A673 (cell line): ENCODE data around the gene CAMKK2. TPM values are rescaled to one million over a fixed set of nuclear protein-coding genes. Genes with fewer than 3 reads are reported as not detected.
"Not testable (repeated sequence)": the region's sequence is repeated elsewhere in the genome, so short reads cannot be mapped to it uniquely, and the experiment has no call there.

Experiments
- BruUV-seq: library from RNA; stranded (reverse); fragments of 400-500 nt; replicated peaks from 2 replicates; lab custom pipeline; 2021; lab: Mats Ljungman, UMichigan
- CTCF ChIA-PET: fragments of 300-600 bp; sonication (Branson Sonifier 250); formaldehyde crosslinking; loops from one replicate; lab custom pipeline; 2022; ENCODE audit warnings: antibody characterized with exemption; lab: Charles Lee
- POLR2A ChIA-PET: fragments of 300-600 bp; sonication (Branson Sonifier 250); formaldehyde crosslinking; loops from one replicate; lab custom pipeline; 2022; ENCODE audit warnings: antibody characterized with exemption; ENCODE audit not compliant: low non-redundant PET; lab: Charles Lee
- DNase-seq: peaks from one replicate; pipeline ENCODE4 v3.0.0-alpha.2; 2015; ENCODE audit warnings: low spot score
- H3K27ac ChIP-seq: fragments of 200-600 bp; sonication (generic); 2 replicates; pipeline ENCODE4 v1.5.1; 2016; ENCODE audit warnings: mixed run types, low read depth, mild to moderate bottlenecking, mixed read lengths, antibody characterized with exemption, low read length; ENCODE audit not compliant: poor library complexity, severe bottlenecking
- H3K27me3 ChIP-seq: fragments of 200-600 bp; sonication (generic); replicated peaks from 2 replicates; pipeline ENCODE4 v1.6.1; 2017; ENCODE audit warnings: mixed run types, low read depth, mild to moderate bottlenecking, mixed read lengths, antibody characterized with exemption, low read length; ENCODE audit not compliant: insufficient read depth, poor library complexity
- H3K36me3 ChIP-seq: fragments of 200-600 bp; sonication (generic); 2 replicates; pipeline ENCODE4 v1.6.1; 2016; ENCODE audit warnings: mixed run types, mild to moderate bottlenecking, mixed read lengths, antibody characterized with exemption, low read length; ENCODE audit not compliant: insufficient read depth, poor library complexity, severe bottlenecking
- H3K4me1 ChIP-seq: fragments of 200-600 bp; sonication (generic); 2 replicates; pipeline ENCODE4 v1.6.1; 2017; ENCODE audit warnings: mixed run types, mild to moderate bottlenecking, mixed read lengths, antibody characterized with exemption, low read length; ENCODE audit not compliant: insufficient read depth, poor library complexity, severe bottlenecking
- H3K4me3 ChIP-seq: fragments of 200-600 bp; sonication (generic); 2 replicates; pipeline ENCODE4 v1.5.1; 2016; ENCODE audit warnings: low read depth, mixed run types, mild to moderate bottlenecking, mixed read lengths, low read length; ENCODE audit not compliant: poor library complexity, severe bottlenecking
- H3K9me3 ChIP-seq: fragments of 200-600 bp; sonication (generic); 2 replicates; pipeline ENCODE4 v1.6.1; 2016; ENCODE audit warnings: mixed run types, low read depth, mild to moderate bottlenecking, mixed read lengths, antibody characterized with exemption, low read length; ENCODE audit not compliant: poor library complexity, severe bottlenecking
- CTCF ChIP-seq: fragments of 300-800, 200-600 bp; sonication (generic); conservative IDR thresholded peaks from 2 replicates; pipeline ENCODE4 v1.5.1; 2017; ENCODE audit warnings: low read depth, mild to moderate bottlenecking, antibody characterized with exemption, low read length, moderate library complexity, mixed read lengths
- EZH2 ChIP-seq: fragments of 200-600 bp; sonication (generic); IDR thresholded peaks from 2 replicates; pipeline ENCODE4 v1.6.1; 2017; ENCODE audit warnings: borderline replicate concordance, low read depth, mild to moderate bottlenecking, mixed read lengths, antibody characterized with exemption, low read length; ENCODE audit not compliant: poor library complexity, severe bottlenecking
- intact Hi-C: fragments of 100-400 bp; cut with micrococcal nuclease; formaldehyde crosslinking; loops from one replicate; pipeline ENCODE4 v1.10.0; 2022; ENCODE audit not compliant: unreplicated experiment
- total RNA-seq: library from RNA; stranded (reverse); gene quantifications from 2 replicates; pipeline ENCODE4 v1.2.3, GENCODE V29; 2021

Gene CAMKK2
- total RNA-seq, 1 experiment from 2014 or later, result 33.0 TPM

GRCh38 chr12:121261398-121261797 is 35.1 kb downstream of the CAMKK2 start:
- BruUV-seq, result no TSS peak
- intact Hi-C loops, result no loop called here
- Histone ChIP-seq H3K27ac (no peak overlapping the region), H3K27me3 (no peaks in the 10 kb centered on the region), H3K4me1 (no peaks in the 10 kb centered on the region), H3K36me3 (peaks cover 18% of the 10 kb centered on the region), H3K9me3 (no peaks in the 10 kb centered on the region), H3K4me3 (no peak overlapping the region)
- CTCF ChIA-PET, result no interaction called here
- TF ChIP-seq EZH2, result no peak
- no peak for TF ChIP-seq CTCF
- POLR2A ChIA-PET, result no interaction called here
- DNase-seq, result no peak

GRCh38 chr12:121260091-121260490 is 36.4 kb downstream of the CAMKK2 start:
- TF ChIP-seq CTCF (no peak), EZH2 (no peak)

GRCh38 chr12:121259074-121259473 is 37.4 kb downstream of the CAMKK2 start:
- H3K4me1 ChIP-seq, result no peaks in the 10 kb centered on the region
- H3K9me3 ChIP-seq, result no peaks in the 10 kb centered on the region
- H3K36me3 ChIP-seq, result peaks cover 29% of the 10 kb centered on the region
- no peaks in the 10 kb centered on the region for H3K27me3 ChIP-seq
- ChIA-PET CTCF (no interaction called here), POLR2A (no interaction called here)
- no peak overlapping the region for H3K4me3 ChIP-seq
- H3K27ac ChIP-seq, result no peak overlapping the region
- DNase-seq, result no peak
- no peak for TF ChIP-seq CTCF
- TF ChIP-seq EZH2, result no peak
- intact Hi-C loops, result no loop called here
- BruUV-seq, result no TSS peak

More at GRCh38 chr12:121260091-121260490, 36.4 kb downstream of the CAMKK2 start:
- Histone ChIP-seq H3K27me3 (no peaks in the 10 kb centered on the region), H3K27ac (no peak overlapping the region), H3K4me1 (no peaks in the 10 kb centered on the region), H3K4me3 (no peak overlapping the region), H3K36me3 (peaks cover 23% of the 10 kb centered on the region), H3K9me3 (no peaks in the 10 kb centered on the region)
- DNase-seq, result no peak
- intact Hi-C loops, result no loop called here
- ChIA-PET CTCF (no interaction called here), POLR2A (no interaction called here)
- BruUV-seq, result no TSS peak

GRCh38 chr12:121257704-121258449 is 38.6 kb downstream of the CAMKK2 start:
- CTCF ChIA-PET, result not testable (repeated sequence)

More at GRCh38 chr12:121257704-121258449, 38.6 kb downstream of the CAMKK2 start:
- intact Hi-C loops, DNase-seq, H3K27me3 ChIP-seq, H3K4me3 ChIP-seq, POLR2A ChIA-PET, H3K27ac ChIP-seq, H3K9me3 ChIP-seq, BruUV-seq, H3K4me1 ChIP-seq: not testable (repeated sequence)
- H3K36me3 ChIP-seq, result peaks cover 37% of the 10 kb centered on the region
